ENCODE data around the gene CPN2.

- TF ChIP-seq, protein P1, sequence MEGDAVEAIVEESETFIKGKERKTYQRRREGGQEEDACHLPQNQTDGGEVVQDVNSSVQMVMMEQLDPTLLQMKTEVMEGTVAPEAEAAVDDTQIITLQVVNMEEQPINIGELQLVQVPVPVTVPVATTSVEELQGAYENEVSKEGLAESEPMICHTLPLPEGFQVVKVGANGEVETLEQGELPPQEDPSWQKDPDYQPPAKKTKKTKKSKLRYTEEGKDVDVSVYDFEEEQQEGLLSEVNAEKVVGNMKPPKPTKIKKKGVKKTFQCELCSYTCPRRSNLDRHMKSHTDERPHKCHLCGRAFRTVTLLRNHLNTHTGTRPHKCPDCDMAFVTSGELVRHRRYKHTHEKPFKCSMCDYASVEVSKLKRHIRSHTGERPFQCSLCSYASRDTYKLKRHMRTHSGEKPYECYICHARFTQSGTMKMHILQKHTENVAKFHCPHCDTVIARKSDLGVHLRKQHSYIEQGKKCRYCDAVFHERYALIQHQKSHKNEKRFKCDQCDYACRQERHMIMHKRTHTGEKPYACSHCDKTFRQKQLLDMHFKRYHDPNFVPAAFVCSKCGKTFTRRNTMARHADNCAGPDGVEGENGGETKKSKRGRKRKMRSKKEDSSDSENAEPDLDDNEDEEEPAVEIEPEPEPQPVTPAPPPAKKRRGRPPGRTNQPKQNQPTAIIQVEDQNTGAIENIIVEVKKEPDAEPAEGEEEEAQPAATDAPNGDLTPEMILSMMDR (IDR thresholded peaks at IDR 0.05): no peak
- no peak for TF ChIP-seq POLR2AphosphoS5 (IDR thresholded peaks at IDR 0.05)
Measured at GRCh38 chr3:194320100-194320499, 31.0 kb downstream of the CPN2 start.
